Upper lobe of right lung (tissue), 1 donor: ENCODE measurements around the gene CDH4. TPM values are rescaled to one million over a fixed set of nuclear protein-coding genes. Genes with fewer than 3 reads are reported as not detected.
A peak's percentile ranks its signal among the peaks of the same experiment; 100 is the strongest.

Experiments used
- ATAC-seq: fragments of 200-7000 bp; cut with Tn5 transposase; one replicate; pipeline ENCODE4 v1.9.1; 2020; ENCODE audit warnings: mild to moderate bottlenecking, moderate library complexity
- DNase-seq: peaks from one replicate; pipeline ENCODE4 v3.0.0-alpha.2; 2020
- H3K27ac ChIP-seq: fragments of 200-600 bp; one replicate; pipeline ENCODE4 v1.8.0; 2022
- H3K27me3 ChIP-seq: fragments of 200-600 bp; one replicate; pipeline ENCODE4 v1.8.0; 2022; ENCODE audit warnings: mild to moderate bottlenecking
- H3K36me3 ChIP-seq: fragments of 200-600 bp; one replicate; pipeline ENCODE4 v1.8.0; 2022
- H3K4me1 ChIP-seq: fragments of 200-600 bp; one replicate; pipeline ENCODE4 v1.8.0; 2022
- H3K4me3 ChIP-seq: fragments of 200-600 bp; one replicate; pipeline ENCODE4 v1.8.0; 2022; ENCODE audit warnings: mild to moderate bottlenecking
- H3K9me3 ChIP-seq: fragments of 200-600 bp; one replicate; pipeline ENCODE4 v1.8.0; 2022
- CTCF ChIP-seq: fragments of 200-600 bp; IDR thresholded peaks from one replicate; pipeline ENCODE4 v1.8.0; 2022; ENCODE audit warnings: antibody characterized with exemption
- intact Hi-C: fragments of 100-400 bp; cut with DNase I; formaldehyde crosslinking; loops from one replicate; pipeline ENCODE4 v1.11.0; 2022
- total RNA-seq: library from RNA; stranded (reverse); fragmentation: NEBNext Ultra II Directional; extraction: Animal tissue kit (Norgen Biotek cat#: 25700); gene quantifications from one replicate; pipeline ENCODE4 v1.2.1, GENCODE V29; 2021
- donor health status: DM: no; HTN: yes; CAD: no; lungs with severe emphysema.

CDH4 gene
- total RNA-seq, 1 donor from 2014 or later, result 0.23 TPM

- Histone ChIP-seq H3K4me1 (no peaks in the 10 kb centered on the region), H3K36me3 (no peaks in the 10 kb centered on the region), H3K4me3 (no peak overlapping the region), H3K27me3 (no peaks in the 10 kb centered on the region), H3K27ac (no peak overlapping the region), H3K9me3 (no peaks in the 10 kb centered on the region)
- no peak for TF ChIP-seq CTCF
- ATAC-seq (no peak), DNase-seq (no peak)
- intact Hi-C loops, result no loop called here
These were observed 133.2 kb downstream of the CDH4 start for GRCh38 chr20:61385296-61385695.

- H3K4me1 ChIP-seq, result no peaks in the 10 kb centered on the region
These were observed 133.7 kb downstream of the CDH4 start for GRCh38 chr20:61385731-61386130.

GRCh38 chr20:61387204-61387953 is 135.3 kb downstream of the CDH4 start:
- Histone ChIP-seq H3K4me1 (no peaks in the 10 kb centered on the region), H3K27ac (no peak overlapping the region), H3K27me3 (no peaks in the 10 kb centered on the region), H3K4me3 (no peak overlapping the region), H3K9me3 (no peaks in the 10 kb centered on the region), H3K36me3 (no peaks in the 10 kb centered on the region)
- intact Hi-C loops, result no loop called here
- ATAC-seq (peak; percentile 73), DNase-seq (no peak)
- TF ChIP-seq CTCF, result no peak

More at GRCh38 chr20:61385731-61386130, 133.7 kb downstream of the CDH4 start:
- no peak for ATAC-seq
- no peaks in the 10 kb centered on the region for H3K36me3 ChIP-seq
- no peak overlapping the region for H3K4me3 ChIP-seq
- intact Hi-C loops, result no loop called here
- DNase-seq, result no peak
- no peaks in the 10 kb centered on the region for H3K27me3 ChIP-seq
- no peak overlapping the region for H3K27ac ChIP-seq
- no peak for TF ChIP-seq CTCF
- H3K9me3 ChIP-seq, result no peaks in the 10 kb centered on the region

- Histone ChIP-seq H3K27me3 (no peaks in the 10 kb centered on the region), H3K4me3 (no peak overlapping the region), H3K9me3 (no peaks in the 10 kb centered on the region), H3K27ac (no peak overlapping the region), H3K4me1 (no peaks in the 10 kb centered on the region), H3K36me3 (no peaks in the 10 kb centered on the region)
- ATAC-seq (no peak), DNase-seq (no peak)
- TF ChIP-seq CTCF, result no peak
- intact Hi-C loops, result no loop called here
These were observed 135.9 kb downstream of the CDH4 start for GRCh38 chr20:61387954-61388348.

- H3K27ac ChIP-seq, result no peak overlapping the region
- no peaks in the 10 kb centered on the region for H3K9me3 ChIP-seq
- no peaks in the 10 kb centered on the region for H3K4me1 ChIP-seq
- no peaks in the 10 kb centered on the region for H3K36me3 ChIP-seq
- no peak for TF ChIP-seq CTCF
- H3K27me3 ChIP-seq, result no peaks in the 10 kb centered on the region
- no peak for DNase-seq
- intact Hi-C loops, result no loop called here
- H3K4me3 ChIP-seq, result no peak overlapping the region
- ATAC-seq, result no peak
These were observed 137.0 kb downstream of the CDH4 start for GRCh38 chr20:61389077-61389476.
